Gastroesophageal sphincter (tissue), 3 donors: Measurements from ENCODE around the gene GPR68.

ENCODE experiments used
- EP300 ChIP-seq: sonication (generic); formaldehyde crosslinking; IDR thresholded peaks from one replicate; pipeline ENCODE4 v1.6.1; 2017; ENCODE audit warnings: antibody characterized with exemption, mild to moderate bottlenecking
- POLR2A ChIP-seq, 2 donors: fragments of 450-650 bp; IDR thresholded peaks; one replicate each; pipeline ENCODE4 v1.6.1; 2017; ENCODE audit warnings: antibody characterized with exemption in 2 of 2, mild to moderate bottlenecking in 2 of 2, moderate library complexity in 1 of 2
- POLR2AphosphoS5 ChIP-seq: sonication (generic); formaldehyde crosslinking; IDR thresholded peaks from one replicate; pipeline ENCODE4 v1.6.1; 2017; ENCODE audit warnings: antibody characterized with exemption
- TF ChIP-seq, protein P1 (sequence below), 4 experiments: fragments of 200-600 bp in 2 of 4; fragments of 450-650 bp in 2 of 4; sonication (generic) in 1 of 4; IDR thresholded peaks; one replicate each; pipeline ENCODE4 v1.5.1; 2017 to 2019; ENCODE audit warnings: antibody characterized with exemption in 4 of 4, mild to moderate bottlenecking in 2 of 4, moderate library complexity in 2 of 4

DNA sequence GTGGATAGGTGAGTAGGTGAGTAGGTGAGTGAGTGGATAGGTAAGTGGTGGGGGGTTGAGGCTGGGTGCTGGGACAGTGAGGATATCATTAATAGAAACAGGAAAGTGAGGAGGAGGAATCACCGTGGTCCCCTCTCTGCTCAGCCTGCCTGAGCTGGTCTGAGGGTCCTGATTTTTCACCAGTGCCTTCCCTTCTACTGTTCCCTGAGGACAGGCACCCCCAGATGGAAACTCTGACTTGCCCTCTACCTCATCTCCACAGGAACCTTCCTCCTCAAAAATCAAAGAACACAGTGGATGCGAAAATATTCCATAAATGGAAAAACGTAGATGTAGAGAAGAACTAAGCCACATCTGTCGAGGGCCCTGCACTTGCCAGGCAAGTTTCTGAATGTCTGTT lies 1.9 kb downstream of the GPR68 start:
- TF ChIP-seq, protein P1, sequence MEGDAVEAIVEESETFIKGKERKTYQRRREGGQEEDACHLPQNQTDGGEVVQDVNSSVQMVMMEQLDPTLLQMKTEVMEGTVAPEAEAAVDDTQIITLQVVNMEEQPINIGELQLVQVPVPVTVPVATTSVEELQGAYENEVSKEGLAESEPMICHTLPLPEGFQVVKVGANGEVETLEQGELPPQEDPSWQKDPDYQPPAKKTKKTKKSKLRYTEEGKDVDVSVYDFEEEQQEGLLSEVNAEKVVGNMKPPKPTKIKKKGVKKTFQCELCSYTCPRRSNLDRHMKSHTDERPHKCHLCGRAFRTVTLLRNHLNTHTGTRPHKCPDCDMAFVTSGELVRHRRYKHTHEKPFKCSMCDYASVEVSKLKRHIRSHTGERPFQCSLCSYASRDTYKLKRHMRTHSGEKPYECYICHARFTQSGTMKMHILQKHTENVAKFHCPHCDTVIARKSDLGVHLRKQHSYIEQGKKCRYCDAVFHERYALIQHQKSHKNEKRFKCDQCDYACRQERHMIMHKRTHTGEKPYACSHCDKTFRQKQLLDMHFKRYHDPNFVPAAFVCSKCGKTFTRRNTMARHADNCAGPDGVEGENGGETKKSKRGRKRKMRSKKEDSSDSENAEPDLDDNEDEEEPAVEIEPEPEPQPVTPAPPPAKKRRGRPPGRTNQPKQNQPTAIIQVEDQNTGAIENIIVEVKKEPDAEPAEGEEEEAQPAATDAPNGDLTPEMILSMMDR (IDR thresholded peaks at IDR 0.05): no peak
- TF ChIP-seq POLR2AphosphoS5: no peak
- TF ChIP-seq POLR2A (IDR thresholded peaks at IDR 0.05): no peak
- no peak for TF ChIP-seq EP300
